Measurements from ENCODE around the gene SFXN3.

SFXN3 gene, protein sequence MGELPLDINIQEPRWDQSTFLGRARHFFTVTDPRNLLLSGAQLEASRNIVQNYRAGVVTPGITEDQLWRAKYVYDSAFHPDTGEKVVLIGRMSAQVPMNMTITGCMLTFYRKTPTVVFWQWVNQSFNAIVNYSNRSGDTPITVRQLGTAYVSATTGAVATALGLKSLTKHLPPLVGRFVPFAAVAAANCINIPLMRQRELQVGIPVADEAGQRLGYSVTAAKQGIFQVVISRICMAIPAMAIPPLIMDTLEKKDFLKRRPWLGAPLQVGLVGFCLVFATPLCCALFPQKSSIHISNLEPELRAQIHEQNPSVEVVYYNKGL

DNA sequence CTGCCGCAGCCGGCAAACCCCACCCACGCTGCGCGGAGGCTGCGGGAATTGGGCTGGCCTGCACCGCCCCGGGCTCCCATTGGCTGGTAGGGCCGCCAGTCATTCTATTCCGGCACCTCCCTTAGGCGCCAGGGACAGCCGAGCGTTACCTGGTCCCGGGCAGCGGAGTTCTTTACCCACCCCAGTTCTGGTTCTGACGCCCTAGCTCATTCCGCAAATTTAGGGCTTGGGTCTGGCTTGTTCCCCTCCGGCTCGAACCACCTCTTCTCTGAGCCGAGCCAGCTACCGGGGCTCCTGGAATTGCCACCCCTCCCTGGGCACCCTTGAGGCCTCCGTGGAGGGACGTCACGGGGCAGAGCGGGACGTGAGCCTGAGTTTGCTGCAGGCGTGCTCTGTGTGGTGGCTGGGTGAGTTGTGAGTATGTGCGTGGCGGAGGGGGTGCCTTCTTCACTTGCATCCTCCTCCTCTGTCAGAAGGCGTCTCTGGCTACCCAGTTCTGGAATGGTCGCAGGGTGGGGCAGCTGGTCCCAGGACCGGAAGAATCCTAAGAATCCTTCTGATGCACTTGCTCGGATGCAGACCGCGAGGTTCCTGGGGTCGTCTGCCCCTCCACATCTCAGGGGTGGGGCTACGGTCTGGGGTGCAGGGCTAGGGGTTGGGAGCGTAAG is at the start of gene SFXN3, which contains the start of gene PDZD7:
Gene SFXN3, plus strand, starts transcription at position 107 of the 668 bp plus-strand sequence. CDS start 3,461 bp downstream, outside the sequence.
Gene PDZD7, minus strand, starts transcription at position 2 of the 668 bp plus-strand sequence. CDS start 910 bp downstream, outside the sequence.
- DNase-seq: peak; percentile 94 to 97
- TF ChIP-seq POLR2A (IDR thresholded peaks at IDR 0.05; ENCODE audit: low read length) (peak; percentile 48), GATA1 (IDR thresholded peaks at IDR 0.05; ENCODE audit: low read depth, low read length) (no peak)

GRCh38 chr10:100982916-100983830 is 47.9 kb upstream of the SFXN3 start:
- TF ChIP-seq POLR2A (IDR thresholded peaks at IDR 0.05; ENCODE audit: low read length) (no peak), GATA1 (IDR thresholded peaks at IDR 0.05; ENCODE audit: low read depth, low read length) (no peak)
- DNase-seq: no peak

DNA sequence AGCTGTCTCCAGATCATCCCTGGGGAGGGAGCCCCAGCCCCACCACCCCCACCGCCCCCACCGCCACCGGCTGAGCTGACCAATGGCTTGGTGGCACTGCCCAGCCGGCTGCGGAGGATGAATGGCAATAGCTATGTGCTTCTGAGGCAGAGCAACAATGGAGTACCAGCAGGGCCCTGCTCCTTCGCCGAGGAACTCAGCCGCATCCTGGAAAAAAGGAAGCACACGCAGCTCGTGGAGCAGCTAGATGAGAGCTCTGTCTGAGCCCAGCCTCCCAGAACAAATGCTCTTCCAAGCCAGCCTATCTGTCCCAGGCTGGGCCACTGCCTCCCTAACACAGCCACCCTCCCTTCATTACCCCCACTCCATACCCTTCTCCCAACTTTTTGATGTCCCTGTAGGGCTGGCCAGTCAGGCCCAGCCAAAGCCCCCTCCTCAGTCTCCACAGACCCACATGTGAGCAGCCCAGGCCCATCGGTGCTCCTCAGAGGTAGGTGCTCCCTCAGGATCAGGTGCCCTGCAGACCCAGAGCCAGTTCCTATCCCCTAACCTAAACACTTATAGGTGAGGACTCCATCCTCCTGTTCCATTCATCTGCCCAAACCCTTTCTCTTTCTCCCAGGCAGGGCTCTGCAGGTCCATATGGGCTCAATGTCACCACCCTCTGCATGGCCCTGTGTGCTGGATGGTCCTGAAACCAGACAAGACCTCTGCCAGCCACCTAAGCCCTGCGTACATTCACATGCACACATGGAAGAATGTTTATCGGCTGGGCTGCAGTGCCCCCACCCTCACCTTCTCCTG is 47.0 kb upstream of the SFXN3 start:
- no peak for DNase-seq
- no peak for TF ChIP-seq GATA1 (IDR thresholded peaks at IDR 0.05; ENCODE audit: low read depth, low read length)
- TF ChIP-seq POLR2A (IDR thresholded peaks at IDR 0.05; ENCODE audit: low read length): no peak

DNA sequence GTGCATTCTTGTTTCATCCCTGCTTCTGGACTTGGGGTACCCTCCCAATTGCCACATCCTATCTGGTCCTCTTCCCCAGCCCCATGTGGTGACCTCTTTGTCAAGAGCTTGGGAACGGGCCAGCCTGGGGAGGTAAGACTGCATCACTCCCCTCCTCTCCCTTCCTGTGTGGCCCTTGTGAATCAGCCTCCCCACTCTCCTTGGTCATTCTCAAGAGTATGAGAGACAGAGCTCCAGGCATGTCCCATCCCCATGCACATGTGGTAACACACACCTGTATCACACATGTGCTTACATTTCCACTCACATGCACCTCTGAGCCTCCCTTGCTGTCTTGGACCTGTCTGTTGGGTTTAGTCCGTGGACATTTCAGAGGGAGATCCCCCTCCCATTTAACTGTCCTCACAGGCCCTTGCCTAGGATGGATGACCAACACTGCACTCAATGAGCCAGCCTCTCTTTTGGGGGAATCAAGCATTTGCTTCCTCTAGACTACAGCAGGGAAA is 46.3 kb upstream of the SFXN3 start:
- no peak for DNase-seq
- no peak for TF ChIP-seq GATA1 (IDR thresholded peaks at IDR 0.05; ENCODE audit: low read depth, low read length)
- TF ChIP-seq POLR2A (IDR thresholded peaks at IDR 0.05; ENCODE audit: low read length): no peak

DNA sequence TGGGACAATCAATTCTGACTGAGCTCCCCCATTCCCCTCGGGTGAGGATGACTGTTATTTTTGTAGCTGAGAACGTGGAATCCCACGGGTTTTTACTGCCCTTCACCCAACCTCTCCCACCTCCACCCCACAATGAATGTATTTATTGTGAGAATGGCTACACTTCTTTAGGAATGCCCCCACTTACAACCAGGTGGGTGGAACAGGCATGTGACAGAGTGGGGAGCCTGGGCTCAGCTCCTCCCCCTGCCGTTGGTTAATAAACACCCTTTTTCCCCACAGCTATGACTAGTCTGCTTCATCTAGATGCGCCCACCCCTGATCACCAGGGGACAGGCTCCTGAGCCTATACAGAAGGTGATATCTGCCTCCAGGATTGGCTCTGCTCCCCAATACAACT is 45.7 kb upstream of the SFXN3 start:
- DNase-seq: no peak
- TF ChIP-seq GATA1 (IDR thresholded peaks at IDR 0.05; ENCODE audit: low read depth, low read length) (no peak), POLR2A (IDR thresholded peaks at IDR 0.05; ENCODE audit: low read length) (no peak)

DNA sequence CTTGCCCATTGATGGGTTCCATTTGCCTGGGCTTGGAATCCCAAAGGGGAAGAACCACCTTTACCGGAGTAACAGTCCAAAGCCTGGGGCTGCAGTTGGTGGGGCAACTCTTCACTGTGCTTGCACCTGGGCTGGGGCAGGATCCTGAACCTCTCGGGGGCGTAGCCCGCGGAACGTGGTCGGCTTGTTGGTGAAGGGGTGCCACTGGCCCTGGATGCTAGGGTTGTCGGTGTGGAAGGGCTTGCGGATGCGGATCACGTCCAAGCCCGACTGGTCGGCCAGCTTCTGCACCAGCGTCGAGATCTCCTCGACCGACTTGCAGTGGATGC is 44.4 kb upstream of the SFXN3 start:
- no peak for TF ChIP-seq POLR2A (IDR thresholded peaks at IDR 0.05; ENCODE audit: low read length)
- no peak for TF ChIP-seq GATA1 (IDR thresholded peaks at IDR 0.05; ENCODE audit: low read depth, low read length)
- DNase-seq: no peak

DNA sequence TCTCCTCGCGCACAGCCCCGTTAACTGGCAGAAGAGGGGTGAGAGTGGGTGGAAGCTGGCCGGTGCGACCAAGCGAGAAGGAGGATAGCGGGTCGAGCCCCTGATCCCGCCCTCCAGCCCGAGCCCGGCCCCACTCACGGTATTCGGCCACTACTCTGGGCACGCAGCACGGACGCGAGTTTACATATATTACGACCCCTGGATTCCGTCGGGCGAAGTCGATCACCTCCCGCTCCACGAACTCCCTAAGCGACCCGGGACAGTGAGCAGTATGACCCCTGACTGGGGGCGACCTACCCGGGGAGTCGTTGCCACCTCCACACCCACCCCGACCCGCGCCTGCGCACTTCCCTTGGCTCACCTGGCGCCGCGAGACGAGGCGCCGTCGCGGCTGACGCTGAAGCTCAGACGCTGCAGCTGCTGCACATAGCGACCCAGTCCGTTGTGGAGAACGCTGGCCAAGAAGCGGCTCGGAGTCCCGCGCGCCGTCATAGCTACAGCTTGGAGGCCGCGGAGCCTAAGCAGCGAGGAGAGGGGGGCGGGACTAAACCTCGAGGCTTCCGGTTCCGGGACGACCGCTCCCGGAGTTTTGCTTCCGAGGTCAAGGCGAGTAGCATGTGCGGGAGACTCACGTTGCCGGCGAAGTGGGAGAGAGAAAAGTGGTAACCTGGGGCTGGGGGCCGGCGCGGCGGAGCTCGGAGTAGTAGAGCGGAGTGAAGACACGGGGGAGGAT is 43.9 kb upstream of the SFXN3 start, which contains the start of the genes MRPL43 and TWNK:
Gene MRPL43, minus strand, starts transcription at position 546 of the 733 bp plus-strand sequence. Its CDS starts 54 bp downstream, at position 492.
Gene TWNK, plus strand, starts transcription at position 592 of the 733 bp plus-strand sequence. CDS start 668 bp downstream, outside the sequence.
- peak; percentile 88 to 90 for DNase-seq
- TF ChIP-seq GATA1 (IDR thresholded peaks at IDR 0.05; ENCODE audit: low read depth, low read length): no peak
- TF ChIP-seq POLR2A (IDR thresholded peaks at IDR 0.05; ENCODE audit: low read length): peak; percentile 73

- TF ChIP-seq POLR2A (IDR thresholded peaks at IDR 0.05; ENCODE audit: low read length) (peak; percentile 44), GATA1 (IDR thresholded peaks at IDR 0.05; ENCODE audit: low read depth, low read length) (no peak)
- DNase-seq: no peak
Measured at GRCh38 chr10:100987685-100988049, 43.4 kb upstream of the SFXN3 start.

GRCh38 chr10:100988166-100988565 is 42.9 kb upstream of the SFXN3 start:
- no peak for TF ChIP-seq GATA1 (IDR thresholded peaks at IDR 0.05; ENCODE audit: low read depth, low read length)
- TF ChIP-seq POLR2A (IDR thresholded peaks at IDR 0.05; ENCODE audit: low read length): no peak
- no peak for DNase-seq

DNA sequence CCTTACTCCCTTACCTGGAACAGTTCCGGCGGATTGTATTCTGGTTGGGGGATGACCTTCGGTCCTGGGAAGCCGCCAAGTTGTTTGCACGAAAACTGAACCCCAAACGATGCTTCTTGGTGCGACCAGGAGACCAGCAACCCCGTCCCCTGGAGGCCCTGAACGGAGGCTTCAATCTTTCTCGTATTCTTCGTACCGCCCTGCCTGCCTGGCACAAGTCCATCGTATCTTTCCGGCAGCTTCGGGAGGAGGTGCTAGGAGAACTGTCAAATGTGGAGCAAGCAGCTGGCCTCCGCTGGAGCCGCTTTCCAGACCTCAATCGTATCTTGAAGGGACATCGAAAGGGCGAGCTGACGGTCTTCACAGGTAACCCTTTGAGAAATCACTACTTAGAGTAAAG is 41.9 kb upstream of the SFXN3 start:
- DNase-seq: no peak
- no peak for TF ChIP-seq GATA1 (IDR thresholded peaks at IDR 0.05; ENCODE audit: low read depth, low read length)
- no peak for TF ChIP-seq POLR2A (IDR thresholded peaks at IDR 0.05; ENCODE audit: low read length)

DNA sequence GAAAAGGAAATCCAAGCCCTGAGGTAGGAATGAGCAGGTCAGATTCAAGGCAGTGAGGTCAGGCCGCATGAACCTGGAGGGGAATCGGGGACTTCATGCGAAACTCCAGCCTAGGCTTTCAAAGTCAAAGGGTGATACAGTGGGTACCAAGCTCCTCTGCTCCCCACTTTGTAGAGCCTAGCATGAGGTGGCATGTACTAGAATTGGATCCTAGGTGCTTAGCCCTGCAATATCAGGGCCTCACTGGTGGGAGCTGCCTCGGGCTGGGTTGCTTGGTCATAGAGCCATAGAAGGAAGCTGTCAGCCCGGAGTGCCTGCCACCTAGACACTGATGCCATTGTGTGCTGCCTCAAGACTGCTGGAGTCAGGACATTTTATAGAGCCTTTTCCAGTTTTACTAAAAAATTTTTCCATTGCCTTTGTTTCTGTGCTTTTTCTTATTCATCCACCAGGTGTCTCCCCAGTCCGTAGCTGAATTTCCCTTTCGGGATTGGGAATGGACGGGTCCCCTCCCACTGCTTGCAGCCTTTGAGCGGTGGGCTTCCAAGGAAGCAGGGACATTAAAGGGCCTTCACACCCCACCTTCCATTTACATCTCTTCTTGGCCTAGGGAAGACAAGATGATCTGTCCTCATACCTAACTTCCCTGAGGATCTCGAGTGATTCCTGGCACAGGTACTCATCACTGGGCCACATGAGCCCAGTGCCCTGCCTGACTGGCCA is 36.9 kb upstream of the SFXN3 start:
- no peak for DNase-seq
- no peak for TF ChIP-seq POLR2A (IDR thresholded peaks at IDR 0.05; ENCODE audit: low read length)
- no peak for TF ChIP-seq GATA1 (IDR thresholded peaks at IDR 0.05; ENCODE audit: low read depth, low read length)

- no peak for DNase-seq
Measured at GRCh38 chr10:100995181-100995580, 35.9 kb upstream of the SFXN3 start.

More at GRCh38 chr10:100995181-100995580, 35.9 kb upstream of the SFXN3 start:
- TF ChIP-seq POLR2A (IDR thresholded peaks at IDR 0.05; ENCODE audit: low read length) (no peak), GATA1 (IDR thresholded peaks at IDR 0.05; ENCODE audit: low read depth, low read length) (no peak)
